ENCODE measurements around the gene GPR173.

DNA sequence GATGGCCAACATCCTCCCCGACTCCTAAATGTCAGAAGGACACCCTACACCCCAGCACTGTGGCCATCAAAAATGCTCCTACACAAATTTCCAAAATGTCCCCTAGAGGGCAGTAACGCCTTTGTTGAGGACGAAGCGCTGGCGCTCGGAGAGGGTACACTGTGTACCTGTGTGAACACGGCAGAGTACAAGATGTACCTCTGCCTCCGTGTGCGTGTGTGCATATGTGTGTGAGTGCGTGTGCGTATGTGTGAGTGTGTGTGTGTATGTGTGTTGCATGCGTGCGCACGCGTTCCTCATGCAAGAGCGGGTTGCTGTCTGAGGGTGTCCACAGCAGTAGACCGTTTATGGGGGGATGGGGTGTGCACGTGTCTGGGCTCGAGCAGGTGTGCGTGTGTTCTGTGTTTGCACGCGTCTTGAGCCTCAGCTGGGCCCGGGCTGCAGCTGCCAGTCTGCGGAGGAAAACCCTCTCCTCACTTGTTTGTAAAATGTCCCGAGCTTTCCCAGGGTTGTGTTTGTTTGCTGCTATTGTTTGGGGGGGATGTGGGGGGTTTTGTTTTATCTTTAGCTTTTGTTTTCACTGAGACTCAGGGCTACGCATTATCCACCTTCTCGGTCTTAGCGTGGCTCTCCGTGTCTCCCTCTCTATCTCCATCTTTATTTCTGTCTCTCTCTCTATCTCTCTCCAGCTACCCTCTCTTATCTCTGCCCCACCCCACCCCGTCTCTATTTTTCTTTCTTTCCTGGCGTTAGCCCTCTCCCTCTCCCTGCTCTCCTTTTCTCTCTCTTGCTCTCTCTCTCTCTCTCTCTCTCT is 23.2 kb downstream of the GPR173 start:
- TF ChIP-seq GABPA (IDR thresholded peaks at IDR 0.05; ENCODE audit: borderline replicate concordance, insufficient read depth, low read length): no peak
- no peak for TF ChIP-seq SP1 (IDR thresholded peaks at IDR 0.05; ENCODE audit: low read depth, low read length)
- TF ChIP-seq POLR2AphosphoS5 (IDR thresholded peaks at IDR 0.05; ENCODE audit: low read depth, low read length): peak; percentile 37; the same call in 1 of the 2 replicates
- no peak for TF ChIP-seq EGR1 (IDR thresholded peaks at IDR 0.05; ENCODE audit: borderline replicate concordance, low read depth, low read length)
- TF ChIP-seq EP300 (IDR thresholded peaks at IDR 0.05; ENCODE audit: borderline replicate concordance in 1 of 2, low read depth in 2 of 2, low read length in 2 of 2): no peak
- TF ChIP-seq, protein P1, sequence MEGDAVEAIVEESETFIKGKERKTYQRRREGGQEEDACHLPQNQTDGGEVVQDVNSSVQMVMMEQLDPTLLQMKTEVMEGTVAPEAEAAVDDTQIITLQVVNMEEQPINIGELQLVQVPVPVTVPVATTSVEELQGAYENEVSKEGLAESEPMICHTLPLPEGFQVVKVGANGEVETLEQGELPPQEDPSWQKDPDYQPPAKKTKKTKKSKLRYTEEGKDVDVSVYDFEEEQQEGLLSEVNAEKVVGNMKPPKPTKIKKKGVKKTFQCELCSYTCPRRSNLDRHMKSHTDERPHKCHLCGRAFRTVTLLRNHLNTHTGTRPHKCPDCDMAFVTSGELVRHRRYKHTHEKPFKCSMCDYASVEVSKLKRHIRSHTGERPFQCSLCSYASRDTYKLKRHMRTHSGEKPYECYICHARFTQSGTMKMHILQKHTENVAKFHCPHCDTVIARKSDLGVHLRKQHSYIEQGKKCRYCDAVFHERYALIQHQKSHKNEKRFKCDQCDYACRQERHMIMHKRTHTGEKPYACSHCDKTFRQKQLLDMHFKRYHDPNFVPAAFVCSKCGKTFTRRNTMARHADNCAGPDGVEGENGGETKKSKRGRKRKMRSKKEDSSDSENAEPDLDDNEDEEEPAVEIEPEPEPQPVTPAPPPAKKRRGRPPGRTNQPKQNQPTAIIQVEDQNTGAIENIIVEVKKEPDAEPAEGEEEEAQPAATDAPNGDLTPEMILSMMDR (IDR thresholded peaks at IDR 0.05; ENCODE audit: control extremely low read depth in 1 of 3, insufficient read depth in 1 of 3, low read depth in 1 of 3, low read length in 3 of 3): peak; percentile 30 to 73 (median 61)
